Measurements from ENCODE around the gene SGPL1.

The SGPL1 gene

GRCh38 chr10:70866424-70866823, 50.7 kb downstream of the SGPL1 start:
- peak overlapping the region; percentile 60 for H3K27ac ChIP-seq
- DNase-seq (ENCODE audit: low read depth, low spot score), result no peak

DNA sequence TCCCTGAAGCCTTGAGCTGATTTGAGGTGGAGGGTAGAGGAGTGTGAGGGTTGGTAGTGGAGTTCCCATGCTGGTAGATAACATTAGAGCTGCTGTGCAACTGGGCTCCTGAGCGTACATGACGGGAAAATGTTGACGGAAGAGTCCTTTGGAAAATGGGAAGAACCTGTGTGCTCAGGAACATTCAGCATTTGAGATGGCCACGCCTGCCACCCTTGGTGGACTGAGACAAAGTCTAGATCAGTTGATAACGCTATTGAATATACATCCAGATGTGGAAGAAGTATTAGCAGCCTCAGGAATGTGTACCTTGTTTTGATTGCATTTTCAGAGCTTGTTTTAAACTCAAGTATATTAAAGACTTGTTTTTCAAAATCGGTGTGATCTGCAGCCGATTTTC, 56.5 kb downstream of the SGPL1 start:
- no peak overlapping the region for H3K27ac ChIP-seq

DNA sequence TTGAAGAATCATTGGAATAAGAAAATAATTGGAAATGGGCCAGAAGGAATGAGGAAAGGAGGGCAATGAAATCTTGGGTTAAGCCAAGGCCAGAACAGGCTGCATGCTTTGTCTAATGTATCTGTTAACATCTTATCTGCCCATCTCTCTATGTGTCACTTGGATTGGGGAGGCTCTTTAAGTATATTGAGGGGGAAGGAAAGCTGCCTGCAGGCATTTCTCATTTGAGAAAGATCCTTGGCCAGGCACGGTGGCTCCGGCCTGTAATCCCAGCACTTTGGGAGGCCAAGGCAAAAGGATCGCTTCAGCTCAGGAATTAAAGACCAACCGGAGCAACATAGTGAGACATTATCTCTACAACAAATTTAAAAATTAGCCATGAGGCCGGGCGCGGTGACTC, 58.3 kb downstream of the SGPL1 start:
- H3K27ac ChIP-seq, result no peak overlapping the region
- DNase-seq (ENCODE audit: low read depth, low spot score), result no peak

More for the DNA sequence above, 56.5 kb downstream of the SGPL1 start:
- DNase-seq (ENCODE audit: low read depth, low spot score), result no peak

GRCh38 chr10:70879207-70879606, 63.5 kb downstream of the SGPL1 start:
- no peak for DNase-seq (ENCODE audit: low read depth, low spot score)
- no peak overlapping the region for H3K27ac ChIP-seq

DNA sequence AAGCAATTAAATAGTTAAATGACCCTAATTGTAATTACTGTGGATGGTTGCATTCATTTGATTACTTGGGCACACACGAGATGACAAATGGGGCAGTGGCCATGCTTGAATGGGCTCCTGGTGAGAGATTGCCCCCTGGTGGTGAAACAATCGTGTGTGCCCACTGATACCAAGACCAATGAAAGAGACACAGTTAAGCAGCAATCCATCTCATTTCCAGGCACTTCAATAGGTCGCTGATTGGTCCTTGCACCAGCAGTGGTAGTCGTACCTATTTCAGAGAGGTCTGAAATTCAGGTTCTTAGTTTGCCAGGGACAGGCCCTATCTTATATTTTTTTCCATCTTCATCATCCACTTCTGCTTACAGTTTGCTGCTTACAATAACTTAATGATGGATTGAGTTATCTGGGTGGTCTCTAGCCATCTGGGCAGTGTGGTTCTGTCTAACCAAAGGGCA, 64.4 kb downstream of the SGPL1 start:
- DNase-seq (ENCODE audit: low read depth, low spot score), result peak; percentile 6
- no peak overlapping the region for H3K27ac ChIP-seq

DNA sequence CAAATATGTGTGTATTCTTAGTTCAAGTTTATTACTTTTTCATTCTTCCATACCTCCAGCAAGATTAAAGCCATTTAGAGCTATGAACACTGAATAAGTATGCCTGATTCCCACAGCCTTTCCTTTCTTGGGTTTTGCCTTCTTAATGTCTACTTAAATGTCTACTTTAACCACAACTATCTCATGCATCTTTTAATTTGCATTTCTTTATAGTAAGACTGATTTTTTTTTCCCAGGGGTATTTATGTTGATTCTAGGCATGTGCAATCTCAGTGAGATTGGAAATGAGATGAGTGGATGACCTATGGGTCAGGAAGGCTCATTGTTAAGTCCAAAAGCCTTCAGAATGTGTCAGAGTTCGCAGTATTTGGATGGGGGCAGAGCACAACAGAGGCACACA, 69.0 kb downstream of the SGPL1 start:
- no peak overlapping the region for H3K27ac ChIP-seq
- no peak for DNase-seq (ENCODE audit: low read depth, low spot score)

GRCh38 chr10:70885481-70885880, 69.7 kb downstream of the SGPL1 start:
- no peak for DNase-seq (ENCODE audit: low read depth, low spot score)
- no peak overlapping the region for H3K27ac ChIP-seq

GRCh38 chr10:70885931-70886903, 70.5 kb downstream of the SGPL1 start:
- H3K27ac ChIP-seq, result no peak overlapping the region
- DNase-seq (ENCODE audit: low read depth, low spot score), result no peak

- no peak for DNase-seq (ENCODE audit: low read depth, low spot score)
- H3K27ac ChIP-seq, result no peak overlapping the region
These were observed 71.3 kb downstream of the SGPL1 start for GRCh38 chr10:70886921-70887665.

- DNase-seq (ENCODE audit: low read depth, low spot score), result no peak
- H3K27ac ChIP-seq, result peak within 1 kb of the TSS; percentile 32
These were observed 72.4 kb downstream of the SGPL1 start, which contains the start of gene PCBD1 for GRCh38 chr10:70887804-70888800. Gene PCBD1 (minus strand): TSS chr10:70888565. CDS start chr10:70888533, 32 bp downstream.

DNA sequence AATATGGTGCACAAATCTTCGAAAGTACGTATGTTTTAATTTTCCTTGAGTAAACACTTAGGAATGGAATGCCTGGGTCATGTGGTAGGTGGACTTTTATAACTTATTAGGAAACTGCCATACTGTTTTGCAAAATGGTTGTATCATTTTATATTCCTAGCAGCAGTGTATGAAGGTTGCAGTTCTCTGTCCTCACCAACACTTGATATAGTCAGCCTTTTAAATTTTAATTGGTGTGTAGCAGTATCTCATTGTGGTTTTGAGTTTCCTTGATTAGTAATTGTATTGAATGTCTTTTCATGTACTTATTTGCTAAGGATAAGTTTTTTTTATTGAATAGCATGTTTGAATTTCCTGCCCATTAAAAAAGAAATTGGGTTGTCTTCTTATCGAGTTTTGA, 73.5 kb downstream of the SGPL1 start:
- no peak for DNase-seq (ENCODE audit: low read depth, low spot score)
- no peak overlapping the region for H3K27ac ChIP-seq

DNA sequence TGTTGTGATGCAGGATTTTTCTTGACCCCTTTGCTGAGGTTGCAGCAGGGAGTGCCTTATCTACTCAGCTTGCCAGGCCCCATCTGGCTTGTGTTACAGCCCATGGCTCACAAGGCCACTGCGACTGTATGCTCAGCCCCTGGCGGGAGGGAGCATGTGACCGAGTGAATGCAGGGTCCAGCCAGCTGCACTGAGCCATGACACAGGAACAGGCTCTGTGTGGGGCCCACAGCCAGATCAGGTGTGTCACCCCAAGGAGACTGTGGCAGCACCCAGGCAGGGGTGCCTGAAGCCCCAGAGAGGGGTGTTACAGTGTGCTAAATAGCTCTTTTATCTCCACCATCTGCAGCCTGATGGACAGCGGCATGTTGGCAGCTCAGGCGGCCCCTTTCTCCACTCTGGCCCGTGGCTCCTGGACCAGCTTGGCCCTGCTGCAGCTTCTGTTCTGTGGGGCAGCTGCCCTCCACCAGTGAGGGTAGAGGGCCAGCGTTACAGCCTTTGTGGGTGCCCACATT, 75.2 kb downstream of the SGPL1 start:
- no peak overlapping the region for H3K27ac ChIP-seq
- DNase-seq (ENCODE audit: low read depth, low spot score), result no peak

GRCh38 chr10:70891627-70892026, 75.9 kb downstream of the SGPL1 start:
- no peak overlapping the region for H3K27ac ChIP-seq
- DNase-seq (ENCODE audit: low read depth, low spot score), result no peak

DNA sequence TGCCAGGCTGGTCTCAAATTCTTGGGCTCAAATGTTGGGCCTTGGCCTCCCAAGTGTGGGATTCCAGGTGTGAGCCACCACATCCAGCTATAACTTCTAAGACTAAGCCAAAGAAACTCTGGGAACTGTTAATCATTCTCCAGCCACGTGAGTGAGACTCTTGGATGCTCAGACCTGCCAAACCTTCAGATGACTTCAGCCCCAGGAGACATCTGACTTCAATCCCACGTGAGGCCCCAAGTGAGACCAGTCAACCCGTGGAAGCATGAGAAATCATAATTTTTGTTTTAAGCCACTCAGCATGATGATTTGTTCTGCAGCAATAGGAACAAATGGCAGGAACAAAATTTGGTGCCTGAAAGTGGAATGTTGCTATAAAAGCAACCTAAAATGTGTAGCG, 76.9 kb downstream of the SGPL1 start:
- no peak overlapping the region for H3K27ac ChIP-seq
- DNase-seq (ENCODE audit: low read depth, low spot score), result no peak

DNA sequence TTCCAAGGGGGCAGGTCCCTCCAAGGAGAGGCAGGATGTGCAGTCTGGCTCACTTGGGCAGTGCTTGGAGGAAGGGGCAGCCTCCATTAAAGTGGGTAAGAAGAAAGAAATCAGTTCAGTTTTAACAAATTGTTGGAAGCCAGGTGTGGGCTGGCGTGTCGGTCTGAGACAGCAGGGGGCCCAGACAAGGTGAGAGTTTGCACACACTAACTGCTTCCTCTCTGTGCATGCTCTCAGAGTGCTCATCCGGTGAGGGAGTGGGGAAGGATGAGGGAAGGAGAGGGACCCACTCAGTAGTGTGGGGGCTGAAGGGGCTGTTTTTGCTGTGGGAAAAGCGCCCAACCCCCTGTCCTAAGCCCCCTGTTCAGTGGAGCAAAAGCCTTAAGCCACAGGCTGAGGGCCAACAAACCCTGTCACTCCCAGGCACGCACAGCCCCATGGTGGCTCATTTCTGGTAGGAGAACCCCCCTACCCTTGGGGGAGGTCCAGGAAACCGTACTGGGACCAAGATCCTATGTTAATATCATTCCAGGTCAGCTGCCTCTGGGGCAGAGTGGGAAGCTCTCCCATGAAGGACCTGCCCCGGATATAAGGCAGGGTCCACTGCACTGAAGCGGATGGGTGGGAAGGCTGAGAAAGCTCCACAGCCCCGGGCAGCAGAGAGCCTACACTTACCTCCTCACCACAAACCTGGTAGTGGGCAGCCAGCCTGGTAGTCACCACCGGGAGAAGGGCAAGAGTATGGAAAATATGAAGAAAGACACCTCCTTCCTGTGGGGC, 77.7 kb downstream of the SGPL1 start:
- no peak overlapping the region for H3K27ac ChIP-seq
- no peak for DNase-seq (ENCODE audit: low read depth, low spot score)

DNA sequence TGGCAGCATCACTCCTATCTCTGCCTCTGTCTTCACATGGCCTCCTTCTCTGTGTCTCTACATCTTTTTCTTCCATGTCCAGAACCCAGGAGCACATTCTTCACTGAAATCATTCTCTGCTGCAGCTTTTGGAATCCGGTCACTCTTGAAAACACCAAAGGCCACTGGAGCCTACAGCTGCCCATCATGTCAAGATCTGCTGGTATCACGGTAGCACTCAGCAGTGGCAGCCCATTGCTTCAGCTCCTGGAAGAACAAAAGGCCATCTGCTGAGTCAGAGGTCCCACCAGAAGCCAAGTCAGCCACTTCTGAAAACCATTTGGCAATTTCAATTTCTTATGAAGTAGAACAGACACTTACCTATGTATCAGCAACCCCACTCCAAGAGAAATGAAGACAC, 78.7 kb downstream of the SGPL1 start:
- no peak overlapping the region for H3K27ac ChIP-seq

GRCh38 chr10:70896551-70896950, 80.8 kb downstream of the SGPL1 start:
- no peak overlapping the region for H3K27ac ChIP-seq
- no peak for DNase-seq (ENCODE audit: low read depth, low spot score)

More for the DNA sequence above, 78.7 kb downstream of the SGPL1 start:
- no peak for DNase-seq (ENCODE audit: low read depth, low spot score)

DNA sequence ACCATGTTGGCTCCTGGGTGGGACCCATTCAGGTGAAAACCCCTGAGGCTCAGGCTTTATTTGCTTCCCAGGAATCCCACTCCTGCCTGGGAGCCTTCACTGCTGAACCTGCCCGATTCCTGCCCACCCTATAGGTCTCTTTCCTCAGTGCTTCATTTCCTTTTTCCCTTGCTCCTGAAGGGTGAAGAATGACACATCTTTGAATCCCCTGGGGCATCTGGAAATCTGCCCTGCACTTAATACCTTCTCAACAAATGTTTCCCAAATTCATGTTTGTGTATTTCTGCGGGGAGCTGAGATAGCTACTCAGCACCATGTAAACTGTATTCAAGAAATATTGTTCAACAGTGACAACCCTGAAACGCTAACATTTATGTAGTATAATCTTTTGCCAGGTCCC, 82.9 kb downstream of the SGPL1 start:
- no peak for DNase-seq (ENCODE audit: low read depth, low spot score)
- H3K27ac ChIP-seq, result no peak overlapping the region

DNA sequence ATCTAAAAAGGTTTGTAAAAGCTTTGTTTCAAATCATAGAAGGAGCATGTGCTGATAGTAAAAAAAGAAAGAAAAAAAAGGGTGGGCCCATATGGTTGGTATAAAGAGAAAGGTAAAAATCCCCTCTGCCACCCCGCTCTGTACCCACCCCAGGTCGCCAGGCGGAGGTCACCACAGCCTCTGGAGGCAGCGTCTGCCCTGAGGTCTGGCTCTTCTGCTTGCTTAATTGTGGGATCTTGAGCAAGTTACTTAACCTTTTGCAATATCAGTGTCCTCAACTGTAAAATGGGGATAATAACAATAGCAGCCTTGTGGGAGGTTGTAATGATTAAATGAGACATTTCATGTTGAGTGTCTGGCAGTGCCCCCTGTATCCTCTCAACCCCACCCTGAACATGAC, 83.3 kb downstream of the SGPL1 start:
- no peak overlapping the region for H3K27ac ChIP-seq
- DNase-seq (ENCODE audit: low read depth, low spot score), result no peak
